Measurements from ENCODE around the gene PCGF1. TPM values are rescaled to one million over a fixed set of nuclear protein-coding genes. Genes with fewer than 3 reads are reported as not detected.

PCGF1 gene
- total and polyA plus RNA-seq, 8 donors, result 1.9 to 49.6 (median 14.7) TPM

- no peaks in the 10 kb centered on the region for H3K4me1 ChIP-seq
- no peak for DNase-seq
- no peaks in the 10 kb centered on the region for H3K27me3 ChIP-seq
- no peak overlapping the region for H3K4me3 ChIP-seq
- no peaks in the 10 kb centered on the region for H3K9me3 ChIP-seq
- intact Hi-C loops (cut with DNase I; ENCODE audit: low total_unique reads), result loop anchor here (10.0 kb wide), 1 partner anchor 46 kb away; no protein-coding TSS in a partner anchor
- TF ChIP-seq POLR2AphosphoS5 (IDR thresholded peaks at IDR 0.05) (no peak), EP300 (IDR thresholded peaks at IDR 0.05) (no peak), CTCF (IDR thresholded peaks at IDR 0.05) (no peak), POLR2A (IDR thresholded peaks at IDR 0.05) (no peak)
- WGBS, 5 donors, result 69 to 79% (median 73%) methylated on average over 7 of the region's 7 CpGs
- no peak overlapping the region for H3K27ac ChIP-seq
- peaks cover 0 to 6% (median 2%) of the 10 kb centered on the region in 4 donors for H3K36me3 ChIP-seq
Observed at GRCh38 chr2:74538881-74539339, 31.4 kb upstream of the PCGF1 start.

DNA sequence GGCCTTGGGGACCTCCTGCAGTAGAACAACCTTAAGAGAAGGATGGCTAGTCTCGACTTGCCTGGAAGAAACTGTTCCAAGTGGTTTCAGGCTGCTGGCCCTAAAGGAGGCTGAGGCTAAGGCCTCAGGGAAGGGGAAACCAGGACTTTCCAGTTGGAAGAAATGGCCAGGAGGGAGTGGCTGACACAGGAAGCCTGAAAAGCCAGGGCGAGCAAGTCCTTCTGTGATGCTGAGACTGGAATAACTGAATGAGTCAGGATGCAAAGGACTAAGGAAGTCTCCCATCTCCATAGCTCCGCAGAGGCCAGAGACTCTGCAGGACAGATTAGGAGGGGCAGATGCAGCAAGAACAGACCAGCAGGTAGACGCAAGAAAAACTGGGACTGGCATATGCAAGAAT is 29.6 kb upstream of the PCGF1 start:
- TF ChIP-seq POLR2AphosphoS5 (IDR thresholded peaks at IDR 0.05) (no peak), POLR2A (IDR thresholded peaks at IDR 0.05) (no peak), CTCF (IDR thresholded peaks at IDR 0.05) (no peak), EP300 (IDR thresholded peaks at IDR 0.05) (no peak)
- no peak for DNase-seq
- no peaks in the 10 kb centered on the region for H3K27me3 ChIP-seq
- H3K27ac ChIP-seq, result no peak overlapping the region
- intact Hi-C loops (cut with DNase I; ENCODE audit: low total_unique reads), result loop anchor here (10.0 kb wide), 1 partner anchor 48 kb away; no protein-coding TSS in a partner anchor
- H3K4me1 ChIP-seq, result peaks cover 0 to 4% (median under 1%) of the 10 kb centered on the region in 4 donors
- H3K36me3 ChIP-seq, result peaks cover 0 to 22% (median 18%) of the 10 kb centered on the region in 4 donors
- WGBS, 5 donors, result 56 to 72% (median 62%) methylated on average over 4 of the region's 4 CpGs
- no peak overlapping the region for H3K4me3 ChIP-seq
- H3K9me3 ChIP-seq, result no peaks in the 10 kb centered on the region

- DNase-seq, result no peak
- H3K27ac ChIP-seq, result no peak overlapping the region
- 84 to 89% (median 85%) methylated on average over 19 to 23 of the region's 23 CpGs for WGBS, 5 donors
- H3K36me3 ChIP-seq, result peaks cover 0 to 27% (median 18%) of the 10 kb centered on the region in 4 donors
- no peak overlapping the region for H3K4me3 ChIP-seq
- H3K27me3 ChIP-seq, result no peaks in the 10 kb centered on the region
- peaks cover 1 to 11% (median 5%) of the 10 kb centered on the region in 4 donors for H3K4me1 ChIP-seq
- H3K9me3 ChIP-seq, result no peaks in the 10 kb centered on the region
- intact Hi-C loops (cut with DNase I; ENCODE audit: low total_unique reads), result loop anchor here (10.0 kb wide), 1 partner anchor 48 kb away; no protein-coding TSS in a partner anchor
- TF ChIP-seq EP300 (IDR thresholded peaks at IDR 0.05) (no peak), POLR2A (IDR thresholded peaks at IDR 0.05) (no peak), CTCF (IDR thresholded peaks at IDR 0.05) (no peak), POLR2AphosphoS5 (IDR thresholded peaks at IDR 0.05) (no peak)
Observed at GRCh38 chr2:74536166-74536950, 28.9 kb upstream of the PCGF1 start.

- no peak overlapping the region for H3K4me3 ChIP-seq
- intact Hi-C loops (cut with DNase I; ENCODE audit: low total_unique reads), result loop anchor here (10.0 kb wide), 1 partner anchor 49 kb away; no protein-coding TSS in a partner anchor
- H3K9me3 ChIP-seq, result no peaks in the 10 kb centered on the region
- H3K4me1 ChIP-seq, result peaks cover 10 to 20% (median 14%) of the 10 kb centered on the region in 4 donors
- no peak overlapping the region for H3K27ac ChIP-seq
- peaks cover 0 to 28% (median 18%) of the 10 kb centered on the region in 4 donors for H3K36me3 ChIP-seq
- no peak for DNase-seq
- no peaks in the 10 kb centered on the region for H3K27me3 ChIP-seq
- WGBS, 5 donors, result 83 to 92% (median 89%) methylated on average over 7 to 10 of the region's 10 CpGs
- TF ChIP-seq POLR2A (IDR thresholded peaks at IDR 0.05) (no peak), EP300 (IDR thresholded peaks at IDR 0.05) (no peak), CTCF (IDR thresholded peaks at IDR 0.05) (no peak), POLR2AphosphoS5 (IDR thresholded peaks at IDR 0.05) (no peak)
Observed at GRCh38 chr2:74535440-74535965, 28.0 kb upstream of the PCGF1 start.
